IMR-90 (cell line): Measurements from ENCODE around the gene MEIS1. TPM values are rescaled to one million over a fixed set of nuclear protein-coding genes. Genes with fewer than 3 reads are reported as not detected.

Experiments used
- ATAC-seq: fragments of 200-7000 bp; cut with Tn5 transposase; 2 replicates; pipeline ENCODE4 v1.9.1; 2020; ENCODE audit warnings: low read depth, mild to moderate bottlenecking, moderate library complexity
- BruUV-seq: library from RNA; stranded (reverse); fragments of 400-500 nt; replicated peaks from 2 replicates; lab custom pipeline; 2021; lab: Mats Ljungman, UMichigan
- CTCF ChIA-PET: fragments of 300-600 bp; formaldehyde crosslinking; extraction: SDS; loops from one replicate; lab custom pipeline; 2021; ENCODE audit warnings: antibody characterized with exemption; lab: Yijun Ruan, JAX
- POLR2A ChIA-PET: fragments of 300-600 bp; sonication (Branson Sonifier 250); formaldehyde crosslinking; loops from one replicate; lab custom pipeline; 2022; ENCODE audit warnings: antibody characterized with exemption; ENCODE audit not compliant: unreplicated experiment; lab: Charles Lee
- DNase-seq: peaks from one replicate; pipeline ENCODE4 v3.0.0; 2013
- H2AFZ ChIP-seq: replicated peaks from 2 replicates; pipeline ENCODE3; 2013; ENCODE audit warnings: low read length, mild to moderate bottlenecking; ENCODE audit not compliant: poor library complexity
- H2AK5ac ChIP-seq: 2 replicates; pipeline ENCODE4 v1.6.1; 2013; ENCODE audit warnings: low read depth, low read length, inconsistent platforms
- H2AK9ac ChIP-seq: replicated peaks from 2 replicates; pipeline ENCODE3; 2013; ENCODE audit warnings: mild to moderate bottlenecking, low read depth, low read length, moderate library complexity; ENCODE audit not compliant: poor library complexity
- H2BK120ac ChIP-seq: 2 replicates; pipeline ENCODE4 v1.6.1; 2013; ENCODE audit warnings: low read depth, low read length, inconsistent platforms
- H2BK15ac ChIP-seq: 3 replicates; pipeline ENCODE4 v1.6.1; 2013; ENCODE audit warnings: low read depth, low read length, inconsistent platforms
- H2BK20ac ChIP-seq: 2 replicates; pipeline ENCODE4 v1.6.1; 2013; ENCODE audit warnings: low read depth, mild to moderate bottlenecking, inconsistent platforms, low read length, moderate library complexity
- H2BK5ac ChIP-seq: 2 replicates; pipeline ENCODE4 v1.6.1; 2013; ENCODE audit warnings: mild to moderate bottlenecking, low read depth, low read length, inconsistent platforms; ENCODE audit not compliant: poor library complexity, severe bottlenecking
- H3K14ac ChIP-seq: replicated peaks from 2 replicates; pipeline ENCODE4 v1.6.1; 2013; ENCODE audit warnings: low read depth, low read length, inconsistent platforms
- H3K18ac ChIP-seq: 2 replicates; pipeline ENCODE4 v1.6.1; 2013; ENCODE audit warnings: low read depth, low read length, control low read depth
- H3K23ac ChIP-seq: 2 replicates; pipeline ENCODE4 v1.6.1; 2013; ENCODE audit warnings: low read depth, low read length, inconsistent platforms
- H3K27ac ChIP-seq: 2 replicates; pipeline ENCODE4 v1.5.1; 2013; ENCODE audit warnings: mild to moderate bottlenecking, control low read depth, low read length; ENCODE audit not compliant: insufficient read depth
- H3K27me3 ChIP-seq: 2 replicates; pipeline ENCODE4 v1.6.1; 2013; ENCODE audit warnings: low read length; ENCODE audit not compliant: control insufficient read depth, insufficient read depth
- H3K36me3 ChIP-seq: 2 replicates; pipeline ENCODE4 v1.6.1; 2013; ENCODE audit warnings: low read length, mixed read lengths; ENCODE audit not compliant: control insufficient read depth, insufficient read depth
- H3K4ac ChIP-seq: 2 replicates; pipeline ENCODE4 v1.6.1; 2013; ENCODE audit warnings: low read depth, low read length, inconsistent platforms
- H3K4me1 ChIP-seq: 2 replicates; pipeline ENCODE4 v1.6.1; 2013; ENCODE audit warnings: low read length, mixed read lengths; ENCODE audit not compliant: control insufficient read depth, insufficient read depth
- H3K4me2 ChIP-seq: 2 replicates; pipeline ENCODE4 v1.6.1; 2013; ENCODE audit warnings: low read depth, mild to moderate bottlenecking, control low read depth, low read length, moderate library complexity
- H3K4me3 ChIP-seq: 2 replicates; pipeline ENCODE4 v1.5.1; 2013; ENCODE audit warnings: low read depth, mild to moderate bottlenecking, control low read depth, low read length, moderate library complexity; ENCODE audit not compliant: insufficient read depth
- H3K56ac ChIP-seq: 2 replicates; pipeline ENCODE4 v1.6.1; 2013; ENCODE audit warnings: low read length, inconsistent platforms; ENCODE audit not compliant: insufficient read depth; ENCODE audit errors: extremely low read depth
- H3K79me1 ChIP-seq, 2 experiments: 2 replicates each; pipeline ENCODE4 v1.6.1; 2013; ENCODE audit warnings: low read length in 2 of 2, inconsistent platforms in 1 of 2, low read depth in 1 of 2
- H3K9ac ChIP-seq: 2 replicates; pipeline ENCODE4 v1.6.1; 2013; ENCODE audit warnings: low read depth, low read length, control low read depth
- H3K9me1 ChIP-seq: 2 replicates; pipeline ENCODE4 v1.6.1; 2013; ENCODE audit warnings: low read length, inconsistent platforms; ENCODE audit not compliant: insufficient read depth
- H3K9me3 ChIP-seq: 2 replicates; pipeline ENCODE4 v1.6.1; 2013; ENCODE audit warnings: low read length; ENCODE audit not compliant: control insufficient read depth, insufficient read depth
- H4K20me1 ChIP-seq: 2 replicates; pipeline ENCODE4 v1.6.1; 2013; ENCODE audit warnings: low read length, inconsistent platforms; ENCODE audit not compliant: insufficient read depth
- H4K5ac ChIP-seq: 2 replicates; pipeline ENCODE4 v1.6.1; 2013; ENCODE audit warnings: mild to moderate bottlenecking, low read depth, low read length, control low read depth
- H4K8ac ChIP-seq, 2 experiments: 2 replicates each; pipeline ENCODE4 v1.6.1; 2013; ENCODE audit warnings: low read depth in 2 of 2, low read length in 2 of 2, control low read depth in 1 of 2, inconsistent platforms in 1 of 2
- H4K91ac ChIP-seq: 2 replicates; pipeline ENCODE4 v1.6.1; 2013; ENCODE audit warnings: low read depth, low read length, inconsistent platforms; ENCODE audit not compliant: insufficient read depth
- CTCF ChIP-seq: conservative IDR thresholded peaks from 2 replicates; pipeline ENCODE4 v1.5.1; 2012; ENCODE audit warnings: mild to moderate bottlenecking, low read depth, low read length, improper control_type of control experiment
- ELK1 ChIP-seq: fragments of 150-350 bp; IDR thresholded peaks from 2 replicates; pipeline ENCODE4 v1.6.1; 2016; ENCODE audit warnings: low read depth, mild to moderate bottlenecking, low read length, moderate library complexity, borderline replicate concordance
- FOS ChIP-seq: fragments of 150-350 bp; IDR thresholded peaks from 2 replicates; pipeline ENCODE4 v1.6.1; 2016; ENCODE audit warnings: low read depth, low read length
- MAFK ChIP-seq: IDR thresholded peaks from 2 replicates; pipeline ENCODE4 v1.6.1; 2012; ENCODE audit warnings: low read depth, low read length, improper control_type of control experiment
- MXI1 ChIP-seq: IDR thresholded peaks from 2 replicates; pipeline ENCODE4 v1.6.1; 2012; ENCODE audit warnings: low read depth, mild to moderate bottlenecking, low read length, moderate library complexity, borderline replicate concordance
- POLR2A ChIP-seq: IDR thresholded peaks from 2 replicates; pipeline ENCODE4 v1.6.1; 2012; ENCODE audit warnings: mild to moderate bottlenecking, low read depth, low read length
- RAD21 ChIP-seq: IDR thresholded peaks from 2 replicates; pipeline ENCODE4 v1.6.1; 2012; ENCODE audit warnings: low read length, improper control_type of control experiment
- SMC3 ChIP-seq: fragments of 150-350 bp; IDR thresholded peaks from 2 replicates; pipeline ENCODE4 v1.6.1; 2016; ENCODE audit warnings: low read depth, mild to moderate bottlenecking, antibody characterized with exemption, low read length, moderate library complexity
- USF2 ChIP-seq: fragments of 150-350 bp; IDR thresholded peaks from 2 replicates; pipeline ENCODE4 v1.6.1; 2017; ENCODE audit warnings: mild to moderate bottlenecking, antibody characterized with exemption, low read length, low read depth
- dilution Hi-C: fragments of 300-500 bp; cut with HindIII; formaldehyde crosslinking; loops from one replicate; pipeline ENCODE4 v1.14.3; 2018; ENCODE audit warnings: low sequenced_read_pairs; ENCODE audit not compliant: unreplicated experiment
- in situ Hi-C: fragments of 300-500 bp; cut with MboI; formaldehyde crosslinking; loops from 3 replicates; pipeline ENCODE4 v1.14.3; 2019; ENCODE audit warnings: low sequenced_read_pairs, inconsistent platforms, mixed read lengths
- intact Hi-C: fragments of 100-400 bp; cut with micrococcal nuclease; formaldehyde crosslinking; loops from 2 replicates; pipeline ENCODE4 v1.10.0; 2022
- polyA plus RNA-seq, 3 experiments: library from polyadenylated mRNA; depleted of rRNA; stranded (reverse); fragments of >200 nt; gene quantifications; 2 replicates each; pipeline ENCODE4 v1.2.3, GENCODE V29; 2012; ENCODE audit warnings: low replicate concordance in 1 of 3
- total RNA-seq: library from RNA; depleted of rRNA; stranded (reverse); fragments of >200 nt; gene quantifications from 2 replicates; pipeline ENCODE4 v1.2.3, GENCODE V29; 2012

MEIS1 gene
- total and polyA plus RNA-seq, 2 of the 4 experiments (the other 2 are of a cell fraction): 54.4 to 157 TPM

- H4K8ac ChIP-seq: no peak overlapping the region
- no peak overlapping the region for H3K18ac ChIP-seq
- H2BK120ac ChIP-seq: no peak overlapping the region
- H3K4ac ChIP-seq: no peak overlapping the region
- in situ Hi-C loops: no loop called here
- H4K20me1 ChIP-seq: peaks cover 80% of the 10 kb centered on the region
- H4K91ac ChIP-seq: no peak overlapping the region
- H3K4me3 ChIP-seq: no peak overlapping the region
- DNase-seq (no peak), ATAC-seq (no peak)
- H2BK15ac ChIP-seq: no peak overlapping the region
- no peaks in the 10 kb centered on the region for H3K9me3 ChIP-seq
- H3K23ac ChIP-seq: no peak overlapping the region
- no TSS peak for BruUV-seq
- no peak overlapping the region for H2AK9ac ChIP-seq
- no peak overlapping the region for H4K5ac ChIP-seq
- no peak overlapping the region for H2BK5ac ChIP-seq
- H3K4me2 ChIP-seq: no peak overlapping the region
- TF ChIP-seq SMC3 (no peak), MXI1 (no peak), USF2 (no peak), RAD21 (no peak), POLR2A (no peak), FOS (no peak), CTCF (no peak), MAFK (no peak), ELK1 (no peak)
- peaks cover 16% of the 10 kb centered on the region for H3K9me1 ChIP-seq
- H3K14ac ChIP-seq: no peak overlapping the region
- H3K9ac ChIP-seq: no peak overlapping the region
- peaks cover 29 to 76% of the 10 kb centered on the region in 2 experiments; a peak in 3 of 4 replicates for H3K79me1 ChIP-seq
- dilution Hi-C loops: no loop called here
- no peak overlapping the region for H3K27ac ChIP-seq
- intact Hi-C loops: no loop called here
- peaks cover 16% of the 10 kb centered on the region for H3K4me1 ChIP-seq
- ChIA-PET CTCF (interaction anchor here (0.6 kb wide), 1 partner anchor 783 kb away, joined by 6 read pairs; no protein-coding TSS in a partner anchor), POLR2A (no interaction called here)
- H3K27me3 ChIP-seq: no peaks in the 10 kb centered on the region
- peaks cover 24% of the 10 kb centered on the region for H3K36me3 ChIP-seq
- no peak overlapping the region for H2AFZ ChIP-seq
- no peak overlapping the region for H3K56ac ChIP-seq
- no peak overlapping the region for H2BK20ac ChIP-seq
- no peak overlapping the region for H2AK5ac ChIP-seq
Measured at GRCh38 chr2:66545258-66545657, 110.3 kb downstream of the MEIS1 start.
